GM19372 (cell line): ENCODE results near the gene KSR2.

Experiments used
- ATAC-seq: cut with Tn5 transposase; IDR thresholded peaks from one replicate; pipeline ENCODE4 v1.9.1; 2021; ENCODE audit warnings: mild to moderate bottlenecking, low read depth, moderate library complexity; ENCODE audit not compliant: unreplicated experiment

KSR2 gene

DNA sequence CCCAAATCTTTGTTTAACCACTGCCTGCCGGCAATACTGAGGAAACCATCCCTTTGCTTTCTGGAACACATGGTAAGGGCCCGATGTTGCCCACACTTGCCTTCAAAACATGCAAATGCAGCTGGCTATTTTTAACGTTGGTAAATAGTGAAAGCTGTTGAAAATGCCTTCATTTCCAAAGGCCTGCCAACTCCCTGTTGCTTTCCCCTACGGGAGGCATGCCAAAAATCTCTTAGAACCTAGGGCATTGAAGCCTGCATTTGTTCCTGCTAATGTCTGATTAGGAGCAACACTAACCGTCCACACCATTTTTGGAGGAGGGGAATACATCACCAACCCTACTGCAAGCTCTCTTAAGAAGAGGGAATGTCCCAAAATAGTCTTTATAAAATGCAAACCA lies 454.8 kb downstream of the KSR2 start:
- no peak for ATAC-seq

GRCh38 chr12:117513353-117513752 lies 455.4 kb downstream of the KSR2 start:
- ATAC-seq = no peak

DNA sequence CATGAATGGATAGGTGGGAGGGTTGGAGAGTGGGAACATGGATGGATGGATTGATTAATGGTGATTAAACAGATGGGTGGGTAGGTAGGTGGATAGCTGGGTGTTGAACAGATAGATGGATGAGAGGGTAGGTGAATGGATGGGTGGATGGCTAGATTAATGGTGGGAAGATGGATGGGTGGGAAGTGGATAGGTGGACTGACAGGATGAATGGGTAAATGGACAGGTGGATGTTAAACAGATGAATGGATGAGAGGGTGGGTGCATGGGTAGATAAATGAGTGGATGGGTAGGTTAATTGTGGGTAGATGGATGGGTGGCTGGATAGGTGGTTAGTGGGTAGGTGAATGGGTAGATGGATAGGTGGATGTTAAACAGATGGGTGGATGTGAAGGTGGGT lies 460.3 kb downstream of the KSR2 start:
- no peak for ATAC-seq

GRCh38 chr12:117507548-117507947 lies 461.2 kb downstream of the KSR2 start:
- no peak for ATAC-seq

DNA sequence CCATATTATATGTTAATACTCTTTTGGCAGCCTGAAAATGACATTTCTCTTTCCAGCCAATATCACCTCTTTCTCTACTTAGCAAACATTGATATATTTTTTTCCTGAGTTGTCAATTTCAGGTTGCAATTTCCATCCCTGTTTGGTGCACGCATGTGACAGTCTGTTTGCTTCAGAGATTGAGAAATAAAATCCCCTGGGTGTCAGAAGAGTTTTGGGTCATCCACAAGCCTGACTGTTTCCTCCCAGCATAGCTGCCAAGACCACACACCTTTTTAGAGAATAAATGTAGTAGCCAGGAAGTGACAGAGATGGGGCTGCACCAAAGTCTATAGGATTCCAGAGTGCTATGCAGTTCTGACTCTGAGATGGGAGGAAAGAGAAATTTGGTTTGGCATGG lies 462.5 kb downstream of the KSR2 start:
- ATAC-seq = no peak

DNA sequence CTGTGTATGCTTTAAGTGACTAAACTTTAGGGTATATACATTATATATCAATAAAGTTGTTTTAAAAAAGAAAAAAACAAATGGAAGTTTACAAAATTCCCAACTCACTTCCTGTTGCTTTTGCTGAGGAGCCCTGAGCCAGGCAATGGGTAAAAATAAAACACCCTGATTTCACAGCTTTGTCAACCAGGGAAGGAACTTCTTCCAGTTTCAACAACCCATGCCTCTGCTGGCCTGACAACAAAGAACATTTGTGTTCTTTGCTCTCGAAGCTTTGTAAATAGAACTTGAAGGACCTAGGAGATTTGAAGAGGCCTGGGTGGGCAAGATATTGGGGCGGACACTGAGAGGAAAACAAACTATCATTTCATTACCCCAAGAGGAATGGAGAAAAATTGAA lies 466.2 kb downstream of the KSR2 start:
- ATAC-seq = no peak

GRCh38 chr12:117502233-117502632 lies 466.6 kb downstream of the KSR2 start:
- ATAC-seq = no peak

DNA sequence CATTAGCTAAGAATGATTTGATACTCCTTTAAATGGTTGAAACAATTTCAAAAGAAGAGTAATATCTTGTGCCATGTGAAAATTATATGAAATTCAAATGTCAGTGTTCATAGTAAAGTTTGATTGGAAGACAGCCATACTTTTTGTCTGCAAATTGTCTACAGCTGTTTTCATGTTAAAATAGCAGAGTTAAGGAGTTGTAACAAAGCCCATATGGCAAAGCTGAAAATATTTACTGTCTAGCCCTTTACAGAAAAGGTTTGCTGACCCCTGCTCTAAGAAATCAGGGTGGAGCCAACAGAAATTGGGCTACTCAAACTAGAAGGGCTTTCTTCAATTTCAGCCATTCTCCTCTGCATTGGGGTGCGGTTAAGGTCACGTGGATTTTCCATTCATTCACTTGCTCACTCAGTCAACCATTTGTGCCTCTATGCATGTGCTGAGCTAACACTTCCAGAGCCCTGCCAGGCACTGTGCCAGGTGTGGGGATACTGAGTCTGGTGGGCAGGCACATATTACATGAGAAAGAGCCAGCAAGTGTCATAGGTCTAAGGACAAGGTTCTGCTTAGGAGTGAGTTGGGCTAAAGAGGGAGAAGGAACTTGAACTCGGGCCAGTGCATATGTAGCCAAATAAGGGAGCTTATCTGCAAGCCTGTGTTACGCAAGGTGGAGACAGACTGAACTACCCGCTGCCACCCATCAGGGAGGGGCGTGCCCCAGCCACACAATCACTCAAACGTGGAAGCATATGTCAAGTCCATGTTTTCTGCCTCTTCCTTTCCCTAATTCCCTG lies 467.5 kb downstream of the KSR2 start:
- no peak for ATAC-seq

DNA sequence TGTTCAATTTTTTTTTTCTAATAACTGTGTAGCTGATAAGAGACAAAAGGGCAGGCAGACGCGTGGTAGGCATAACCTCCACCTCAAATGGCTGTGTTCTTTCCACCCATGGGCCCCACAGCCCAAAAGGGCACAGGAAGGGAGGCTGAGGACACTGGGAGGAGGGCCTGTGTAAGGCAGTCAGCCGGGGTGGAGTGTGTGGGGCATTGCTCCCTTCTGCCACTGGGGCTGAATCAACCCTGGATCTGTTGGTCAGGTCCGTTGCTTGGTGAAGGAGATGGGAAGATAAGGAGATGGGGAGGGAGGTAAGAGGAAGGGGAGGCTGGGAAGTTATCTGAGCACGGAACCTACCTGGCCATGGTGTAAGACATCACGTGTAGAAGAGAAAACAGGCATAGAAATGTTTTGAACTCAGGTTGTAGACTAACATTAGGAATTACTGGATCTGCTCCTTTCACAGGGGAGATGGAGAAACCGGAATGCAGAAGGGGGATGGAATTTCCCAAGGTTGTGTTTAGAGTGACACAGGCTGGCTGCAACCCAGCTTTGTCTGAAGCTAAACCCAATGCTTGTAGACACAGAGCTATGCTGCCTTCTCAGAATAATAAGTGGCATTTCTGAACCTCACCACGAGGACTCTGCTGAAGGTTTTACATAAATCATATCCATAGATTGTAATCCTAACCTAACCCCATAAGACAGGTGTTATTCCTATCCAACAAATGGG lies 468.9 kb downstream of the KSR2 start:
- no peak for ATAC-seq

DNA sequence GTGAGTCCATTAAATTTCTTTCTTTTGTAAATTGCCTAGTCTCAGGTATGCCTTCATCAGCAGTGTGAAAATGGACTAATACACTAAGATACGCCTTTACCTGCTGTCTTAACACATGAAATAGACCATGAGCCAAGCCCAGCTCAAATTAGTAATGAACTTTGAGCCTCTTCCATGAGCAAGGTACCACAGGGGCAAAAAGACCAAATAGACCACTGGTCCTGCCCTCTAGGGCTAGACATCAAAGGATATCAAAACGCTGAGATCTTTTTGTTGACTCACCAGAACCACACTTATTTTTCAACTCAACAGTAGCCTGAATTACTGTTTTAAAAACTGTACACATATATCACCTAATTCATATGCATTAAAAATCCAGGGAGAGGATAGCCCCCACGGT lies 469.9 kb downstream of the KSR2 start:
- ATAC-seq = no peak

GRCh38 chr12:117498256-117498655 lies 470.5 kb downstream of the KSR2 start:
- no peak for ATAC-seq

GRCh38 chr12:117497407-117497806 lies 471.4 kb downstream of the KSR2 start:
- no peak for ATAC-seq

- no peak for ATAC-seq
Measured at GRCh38 chr12:117494833-117495655, 473.7 kb downstream of the KSR2 start.

DNA sequence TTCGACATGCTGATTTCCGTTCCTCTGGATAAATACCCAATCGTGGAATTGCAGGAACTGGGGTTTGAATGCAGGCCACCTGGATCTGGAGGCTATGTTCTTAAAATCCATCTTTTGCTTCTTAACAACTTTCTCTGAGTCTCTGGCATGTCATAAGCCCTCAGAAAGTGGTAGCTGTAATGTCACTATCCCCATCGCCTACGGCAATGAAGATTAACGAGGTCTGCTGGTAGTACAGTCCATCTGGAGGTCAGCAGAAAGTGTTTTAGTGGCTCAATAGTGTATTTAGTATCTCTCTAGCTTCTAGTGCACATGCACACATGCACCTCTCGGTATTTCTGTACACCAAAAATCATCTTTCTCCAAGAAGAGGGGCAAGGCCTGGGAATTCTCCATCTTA lies 477.1 kb downstream of the KSR2 start:
- ATAC-seq = no peak

DNA sequence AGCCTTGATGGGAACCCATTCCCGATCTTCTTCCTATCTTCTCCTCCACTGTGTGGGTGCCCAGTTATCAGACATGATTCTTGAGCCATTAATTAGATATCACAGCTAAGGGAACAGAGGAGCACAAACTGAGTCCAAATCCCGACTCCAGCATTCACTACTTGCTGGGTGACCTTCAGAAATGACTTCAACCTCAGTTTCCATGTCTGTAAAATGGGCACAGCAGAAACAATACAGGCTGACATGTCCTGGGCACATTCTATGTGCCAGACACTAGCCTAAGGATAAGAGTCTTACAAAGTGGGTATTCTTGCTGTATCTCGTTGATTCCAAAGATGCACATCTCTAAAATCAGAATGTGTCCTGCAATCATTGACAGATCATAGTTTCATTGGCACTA lies 478.7 kb downstream of the KSR2 start:
- no peak for ATAC-seq

- ATAC-seq = no peak
Measured at GRCh38 chr12:117489671-117490070, 479.1 kb downstream of the KSR2 start.

DNA sequence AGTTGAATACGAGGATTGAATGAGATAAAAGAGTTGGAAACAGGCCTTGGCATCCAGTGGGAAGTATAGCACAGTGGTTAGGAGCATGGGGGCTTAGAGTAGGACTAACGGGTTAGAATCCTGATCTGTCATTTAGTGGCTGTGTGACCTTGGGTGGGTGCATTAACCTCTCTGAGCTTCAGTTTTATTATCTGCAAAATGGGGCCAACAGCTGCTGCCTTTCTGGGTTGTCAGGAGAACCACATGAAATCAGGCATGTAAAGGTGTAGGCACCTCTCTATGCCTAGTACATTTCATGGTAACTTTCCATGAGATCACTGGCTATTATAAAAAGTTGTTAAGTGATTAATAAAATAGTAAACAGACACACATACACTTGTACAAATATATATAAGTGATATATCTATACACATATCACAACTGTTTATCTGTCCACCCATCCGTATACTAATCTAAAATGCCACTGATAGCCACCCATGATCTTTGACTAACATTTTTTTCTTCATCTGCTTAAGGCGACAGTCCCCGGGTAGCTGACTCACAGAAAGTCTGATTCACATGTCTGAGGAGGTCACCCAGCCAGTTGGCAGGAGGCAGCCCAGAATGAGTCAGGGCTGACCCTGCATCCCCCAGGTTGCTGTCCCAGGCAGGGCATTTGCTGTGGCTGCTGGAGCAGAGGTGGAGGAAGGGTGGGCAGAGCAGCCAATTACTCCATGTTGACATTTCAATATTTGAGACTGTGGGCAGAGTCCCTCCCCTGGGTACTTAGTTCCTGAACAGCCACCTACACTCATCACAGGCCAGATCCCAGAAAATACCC lies 481.7 kb downstream of the KSR2 start:
- ATAC-seq = no peak

DNA sequence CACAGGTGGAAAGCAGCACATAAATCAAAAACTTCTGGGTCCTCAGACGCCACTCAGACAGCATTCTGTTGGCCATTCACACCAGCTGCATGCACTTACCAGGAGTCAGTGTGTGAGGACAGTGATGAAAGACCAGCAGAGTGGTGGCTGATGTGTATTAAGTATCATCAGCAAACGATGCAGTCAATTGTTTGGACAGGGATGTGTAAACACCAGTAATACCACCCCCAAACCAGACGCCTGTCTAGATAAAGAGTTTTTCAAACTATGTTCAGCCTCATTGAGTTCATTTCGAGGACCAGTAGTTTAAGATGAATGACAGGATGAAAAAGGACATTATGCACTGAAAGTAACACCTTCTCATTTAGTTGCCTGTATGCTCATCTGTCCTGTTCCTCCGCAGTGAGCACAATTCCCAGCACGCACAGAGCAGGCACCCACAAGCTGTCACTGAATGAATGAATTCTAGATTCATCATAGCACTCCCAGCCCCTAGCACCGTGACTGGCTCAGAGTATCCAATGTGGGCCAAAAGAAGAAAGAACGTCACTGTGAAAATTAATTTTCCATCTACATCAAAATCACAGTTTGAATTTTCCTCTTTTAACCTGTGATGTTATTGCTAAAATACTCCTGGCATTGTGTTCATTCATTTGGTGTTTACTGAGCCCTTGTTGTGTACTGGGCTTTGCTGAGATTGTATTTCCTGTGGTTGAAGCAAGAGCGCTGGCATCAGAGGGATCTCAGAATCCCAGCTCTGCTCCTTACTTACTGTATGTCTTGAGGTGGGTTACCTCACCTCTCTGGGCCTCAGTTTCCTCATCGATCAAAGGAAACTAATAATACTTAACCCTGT lies 482.6 kb downstream of the KSR2 start:
- ATAC-seq = no peak

DNA sequence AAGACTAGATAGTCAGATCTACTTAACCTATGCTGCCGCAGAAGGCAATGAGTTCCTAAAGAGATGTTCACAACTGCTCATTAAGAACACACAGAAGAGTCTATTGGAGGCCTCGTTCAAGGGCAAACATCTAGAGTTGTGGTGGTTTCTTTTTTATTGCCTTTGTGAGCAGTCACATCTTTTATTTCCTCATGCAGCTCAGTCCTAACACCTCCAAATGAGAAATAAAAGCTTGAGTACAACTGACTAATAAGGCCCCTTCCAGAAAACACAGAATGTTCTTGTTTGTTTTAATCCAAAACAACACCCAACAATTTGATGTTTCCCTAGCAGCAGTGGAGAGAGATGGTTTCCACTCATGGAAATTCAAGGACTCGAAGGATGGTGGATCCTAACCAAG lies 483.9 kb downstream of the KSR2 start:
- ATAC-seq = no peak

DNA sequence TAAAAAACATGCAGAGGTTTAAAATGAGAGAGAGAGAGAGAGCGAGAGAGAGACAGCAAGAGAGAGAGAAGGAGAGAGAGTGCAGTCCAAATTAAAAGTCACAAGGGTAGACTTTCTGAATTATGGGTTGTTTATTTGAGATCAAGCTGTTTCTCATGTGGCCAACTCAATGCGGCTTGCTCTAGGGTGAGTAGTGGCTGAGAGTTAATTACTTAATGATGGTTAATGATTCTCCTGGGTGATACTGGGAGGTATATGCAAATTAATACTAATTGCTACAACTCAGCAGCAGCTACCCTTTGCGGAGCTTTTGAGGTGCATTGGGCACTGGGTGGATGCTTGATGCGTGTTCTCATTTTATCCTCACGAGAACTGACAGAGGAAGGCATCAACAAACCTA lies 485.3 kb downstream of the KSR2 start:
- no peak for ATAC-seq
